Skeletal muscle cell (primary cell): ENCODE data around the gene PLSCR1.

ENCODE experiments used
- DNase-seq: peaks from one replicate; pipeline ENCODE4 v3.0.0-alpha.2; 2010; ENCODE audit warnings: low read depth
- H3K4me3 ChIP-seq: 2 replicates; pipeline ENCODE4 v1.5.1; 2011; ENCODE audit warnings: low read depth, mild to moderate bottlenecking, control low read depth, low read length, moderate library complexity

Gene PLSCR1

GRCh38 chr3:146544002-146544928, at the start of gene PLSCR1:
TSS of gene PLSCR1 (minus strand) at chr3:146544607. CDS start at chr3:146536552, 8,055 bp downstream.
- peak within 1 kb of the TSS; percentile 73 for H3K4me3 ChIP-seq
- peak; percentile 96 for DNase-seq

GRCh38 chr3:146593776-146594175, 49.4 kb upstream of the PLSCR1 start:
- no peak for DNase-seq
- no peak overlapping the region for H3K4me3 ChIP-seq

- no peak overlapping the region for H3K4me3 ChIP-seq
- DNase-seq, result peak; percentile 48
Measured at GRCh38 chr3:146590521-146590920, 46.1 kb upstream of the PLSCR1 start.

- no peak overlapping the region for H3K4me3 ChIP-seq
- no peak for DNase-seq
Measured at GRCh38 chr3:146589899-146590508, 45.6 kb upstream of the PLSCR1 start.

- no peak for DNase-seq
- H3K4me3 ChIP-seq, result no peak overlapping the region
Measured at GRCh38 chr3:146585156-146585555, 40.7 kb upstream of the PLSCR1 start.

- DNase-seq, result no peak
- no peak overlapping the region for H3K4me3 ChIP-seq
Measured at GRCh38 chr3:146581951-146582467, 37.6 kb upstream of the PLSCR1 start.

- DNase-seq, result no peak
- H3K4me3 ChIP-seq, result no peak overlapping the region
Measured at GRCh38 chr3:146581080-146581601, 36.7 kb upstream of the PLSCR1 start.

- peak; percentile 31 for DNase-seq
- H3K4me3 ChIP-seq, result no peak overlapping the region
Measured at GRCh38 chr3:146577662-146578061, 33.3 kb upstream of the PLSCR1 start.

- no peak for DNase-seq
Measured at GRCh38 chr3:146575636-146576035, 31.2 kb upstream of the PLSCR1 start.

GRCh38 chr3:146574173-146574572, 29.8 kb upstream of the PLSCR1 start:
- no peak for DNase-seq
- H3K4me3 ChIP-seq, result no peak overlapping the region

More at GRCh38 chr3:146575636-146576035, 31.2 kb upstream of the PLSCR1 start:
- H3K4me3 ChIP-seq, result no peak overlapping the region

- no peak for DNase-seq
- no peak overlapping the region for H3K4me3 ChIP-seq
Measured at GRCh38 chr3:146569314-146569713, 24.9 kb upstream of the PLSCR1 start.

GRCh38 chr3:146566138-146566537, 21.7 kb upstream of the PLSCR1 start:
- no peak for DNase-seq
- no peak overlapping the region for H3K4me3 ChIP-seq

- DNase-seq, result no peak
- H3K4me3 ChIP-seq, result no peak overlapping the region
Measured at GRCh38 chr3:146561879-146562278, 17.5 kb upstream of the PLSCR1 start.

GRCh38 chr3:146561463-146561862, 17.1 kb upstream of the PLSCR1 start:
- DNase-seq, result no peak

GRCh38 chr3:146560678-146561077, 16.3 kb upstream of the PLSCR1 start:
- H3K4me3 ChIP-seq, result no peak overlapping the region
- DNase-seq, result no peak

More at GRCh38 chr3:146561463-146561862, 17.1 kb upstream of the PLSCR1 start:
- no peak overlapping the region for H3K4me3 ChIP-seq

GRCh38 chr3:146559388-146559787, 15.0 kb upstream of the PLSCR1 start:
- H3K4me3 ChIP-seq, result no peak overlapping the region

GRCh38 chr3:146558781-146559180, 14.4 kb upstream of the PLSCR1 start:
- no peak overlapping the region for H3K4me3 ChIP-seq
- no peak for DNase-seq

More at GRCh38 chr3:146559388-146559787, 15.0 kb upstream of the PLSCR1 start:
- DNase-seq, result no peak

GRCh38 chr3:146557745-146558144, 13.3 kb upstream of the PLSCR1 start:
- no peak overlapping the region for H3K4me3 ChIP-seq
- no peak for DNase-seq

GRCh38 chr3:146555311-146555710, 10.9 kb upstream of the PLSCR1 start:
- no peak for DNase-seq
- no peak overlapping the region for H3K4me3 ChIP-seq

GRCh38 chr3:146554151-146554760, 9.8 kb upstream of the PLSCR1 start:
- DNase-seq, result no peak
- no peak overlapping the region for H3K4me3 ChIP-seq
